Measurements from ENCODE around the gene LLGL2. TPM values are rescaled to one million over a fixed set of nuclear protein-coding genes. Genes with fewer than 3 reads are reported as not detected.

LLGL2 gene
- polyA plus RNA-seq, 1 donor = 6.4 TPM

DNA sequence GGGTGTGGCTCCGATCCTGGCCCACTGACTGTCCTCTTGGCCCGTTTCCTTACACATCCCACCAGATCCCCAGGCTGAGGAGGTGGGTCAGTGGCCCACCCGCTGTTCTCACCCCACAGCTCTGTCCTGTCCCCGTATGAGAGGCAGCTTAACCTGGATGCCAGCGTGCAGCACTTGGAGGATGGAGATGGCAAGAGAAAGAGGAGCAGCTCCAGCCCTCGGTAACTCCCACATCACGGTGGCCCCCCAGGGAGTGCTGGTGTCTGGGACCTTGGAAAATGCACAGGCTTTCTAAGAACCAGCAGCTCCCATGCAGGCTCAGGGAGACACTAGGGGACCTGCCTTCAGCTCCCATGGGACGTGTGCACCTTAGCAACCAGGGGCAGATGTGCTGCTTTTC is 4.2 kb upstream of the LLGL2 start:
- DNase-seq (ENCODE audit: low read depth) = no peak

DNA sequence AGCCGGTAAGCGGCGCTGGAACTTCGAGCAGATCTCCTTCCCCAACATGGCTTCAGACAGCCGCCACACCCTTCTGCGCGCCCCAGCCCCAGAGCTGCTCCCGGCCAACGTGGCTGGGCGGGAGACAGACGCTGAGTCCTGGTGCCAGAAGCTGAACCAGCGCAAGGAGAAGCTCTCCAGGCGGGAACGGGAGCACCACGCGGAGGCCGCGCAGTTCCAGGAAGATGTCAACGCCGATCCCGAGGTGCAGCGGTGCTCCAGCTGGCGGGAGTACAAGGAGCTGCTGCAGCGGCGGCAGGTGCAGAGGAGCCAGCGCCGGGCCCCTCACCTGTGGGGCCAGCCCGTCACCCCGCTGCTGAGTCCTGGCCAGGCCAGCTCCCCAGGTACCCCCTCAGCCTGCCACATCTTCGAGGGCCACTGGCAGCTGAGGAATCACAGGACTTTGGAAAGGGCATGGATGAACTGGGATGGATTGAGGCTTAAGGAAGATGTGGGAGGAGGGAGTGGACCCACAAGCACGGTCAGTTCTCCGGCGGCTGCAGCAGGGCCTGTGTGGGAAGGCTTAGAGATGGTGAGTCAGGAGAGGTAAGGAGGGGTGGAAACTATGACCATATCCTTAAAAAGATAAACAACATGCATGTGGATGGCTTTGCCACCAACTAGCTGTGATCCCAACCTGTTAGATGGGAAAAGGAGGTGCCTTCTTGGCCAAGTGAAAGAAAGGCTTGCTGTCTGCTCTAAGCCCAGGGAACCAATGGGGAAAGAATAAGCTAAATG is 3.4 kb upstream of the LLGL2 start:
- DNase-seq (ENCODE audit: low read depth) = no peak

DNA sequence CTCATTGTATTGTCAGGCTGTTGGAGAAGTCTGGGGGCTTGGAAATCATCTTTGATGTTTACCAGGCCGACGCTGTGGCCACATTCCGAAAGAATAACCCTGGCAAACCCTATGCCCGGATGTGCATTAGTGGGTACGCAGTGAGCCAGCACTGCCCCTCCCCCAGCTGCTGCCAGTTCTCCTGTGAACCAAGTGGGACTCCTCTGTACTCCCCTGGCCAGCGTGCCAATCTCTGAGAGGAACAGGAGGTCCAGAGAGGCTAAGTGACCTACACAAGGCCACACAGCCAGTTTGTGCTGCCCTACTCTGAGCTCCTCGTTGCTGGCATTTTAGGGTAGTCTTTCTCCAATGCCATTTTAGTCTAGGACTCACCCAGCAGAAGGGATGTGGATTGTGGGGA is 1.9 kb upstream of the LLGL2 start:
- DNase-seq (ENCODE audit: low read depth) = no peak

DNA sequence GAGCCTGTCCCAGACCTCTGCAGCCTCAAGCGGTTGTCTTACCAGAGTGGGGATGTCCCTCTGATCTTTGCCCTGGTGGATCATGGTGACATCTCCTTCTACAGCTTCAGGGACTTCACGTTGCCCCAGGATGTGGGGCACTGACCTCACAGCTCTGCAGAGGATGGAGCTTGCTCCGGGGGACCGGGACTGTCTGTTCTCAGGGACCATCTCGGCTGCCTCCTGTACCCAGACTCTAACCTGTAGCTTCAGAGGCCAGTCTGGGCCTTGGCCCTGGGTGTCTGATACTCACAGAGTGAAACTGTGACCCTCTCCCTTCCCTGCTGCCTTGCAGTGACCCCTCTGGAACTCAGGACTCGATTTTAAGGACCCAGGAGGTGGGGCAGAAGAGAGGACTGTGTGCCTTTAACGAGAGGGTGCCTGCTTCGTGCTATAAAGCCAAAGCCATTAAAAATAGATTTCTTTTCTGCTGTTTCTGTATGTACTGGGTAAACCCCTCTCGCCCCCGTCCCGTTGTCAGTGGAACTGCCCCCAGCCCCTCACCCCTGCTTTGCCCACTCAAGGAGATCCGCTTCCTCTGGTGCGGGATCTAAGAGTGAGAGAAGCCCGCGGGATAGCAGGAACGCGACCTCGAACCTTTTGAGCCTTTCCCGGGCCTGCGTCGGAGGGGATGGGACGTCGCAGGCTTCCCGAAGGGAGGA is 1.1 kb upstream of the LLGL2 start:
- DNase-seq (ENCODE audit: low read depth) = no peak

DNA sequence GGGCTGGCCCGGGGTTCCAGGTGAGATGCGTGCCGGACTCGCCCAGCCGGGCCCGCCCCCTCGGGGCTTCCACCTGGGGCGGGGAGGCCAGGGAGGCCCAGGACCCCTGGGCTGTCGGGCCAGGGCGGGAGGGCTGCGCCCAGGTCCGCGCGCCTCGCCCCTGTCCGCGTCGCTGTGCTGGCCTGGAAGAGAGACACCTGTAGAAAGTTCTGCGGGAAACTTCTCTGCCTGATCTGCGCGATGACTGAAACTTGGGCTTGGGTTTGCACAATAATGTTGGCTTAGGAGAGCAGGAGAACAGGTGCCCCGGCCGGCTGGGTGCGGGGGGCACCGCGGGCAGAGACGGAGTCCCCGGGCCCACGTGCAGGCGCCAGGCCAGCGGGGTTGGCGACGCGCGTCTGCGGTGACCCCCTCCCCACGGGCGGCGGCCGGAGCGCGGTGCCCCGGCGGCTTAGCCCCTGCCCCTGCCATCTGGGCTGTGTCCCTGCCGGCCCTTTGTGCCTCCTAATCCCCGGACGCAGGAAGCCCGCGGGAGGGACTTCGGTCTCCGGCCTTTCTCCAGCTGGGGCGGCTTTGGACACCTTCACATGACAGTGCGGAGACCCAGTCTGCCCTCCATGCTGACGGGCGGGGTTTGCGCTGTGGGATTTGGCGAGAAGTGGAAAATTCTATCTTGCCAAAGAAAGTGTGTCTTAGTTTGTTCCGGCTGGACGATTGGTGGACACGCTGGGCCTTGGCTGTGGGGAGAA is 483 bp downstream of the LLGL2 start:
- DNase-seq (ENCODE audit: low read depth) = no peak

DNA sequence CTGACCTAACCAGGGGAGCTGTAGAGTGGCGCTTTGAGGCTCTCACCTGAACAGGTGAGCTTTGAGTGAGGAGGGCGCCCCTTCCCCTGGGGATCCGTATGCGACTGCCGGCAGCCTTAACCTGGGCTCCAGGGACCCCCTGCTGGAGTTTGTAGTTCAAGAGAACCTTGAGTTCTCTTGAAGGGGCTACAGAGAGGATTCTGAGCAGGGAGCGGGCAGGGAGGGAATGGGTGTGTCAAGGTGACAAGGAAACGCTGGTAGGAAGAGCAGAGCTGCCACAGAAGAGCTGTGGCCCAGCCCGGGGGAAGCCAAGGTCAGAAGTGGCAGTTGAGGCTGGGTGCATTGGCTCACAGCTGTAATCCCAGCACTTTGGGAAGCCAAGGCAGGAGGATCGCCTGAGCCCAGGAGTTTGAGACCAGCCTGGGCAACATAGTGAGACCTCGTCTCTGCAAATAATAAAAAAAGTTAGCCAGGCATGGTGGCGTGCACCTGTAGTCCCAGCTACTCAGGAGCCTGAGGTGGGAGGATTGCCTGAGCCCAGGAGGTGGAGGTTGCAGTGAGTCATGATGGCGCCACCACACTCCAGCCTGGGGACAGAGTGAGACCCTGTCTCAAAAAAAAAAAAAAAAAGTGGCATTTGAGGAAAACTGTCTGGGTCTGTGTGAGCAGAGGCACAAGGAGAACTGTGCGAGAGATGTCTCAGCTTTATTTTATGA is 1.2 kb downstream of the LLGL2 start:
- DNase-seq (ENCODE audit: low read depth) = no peak

DNA sequence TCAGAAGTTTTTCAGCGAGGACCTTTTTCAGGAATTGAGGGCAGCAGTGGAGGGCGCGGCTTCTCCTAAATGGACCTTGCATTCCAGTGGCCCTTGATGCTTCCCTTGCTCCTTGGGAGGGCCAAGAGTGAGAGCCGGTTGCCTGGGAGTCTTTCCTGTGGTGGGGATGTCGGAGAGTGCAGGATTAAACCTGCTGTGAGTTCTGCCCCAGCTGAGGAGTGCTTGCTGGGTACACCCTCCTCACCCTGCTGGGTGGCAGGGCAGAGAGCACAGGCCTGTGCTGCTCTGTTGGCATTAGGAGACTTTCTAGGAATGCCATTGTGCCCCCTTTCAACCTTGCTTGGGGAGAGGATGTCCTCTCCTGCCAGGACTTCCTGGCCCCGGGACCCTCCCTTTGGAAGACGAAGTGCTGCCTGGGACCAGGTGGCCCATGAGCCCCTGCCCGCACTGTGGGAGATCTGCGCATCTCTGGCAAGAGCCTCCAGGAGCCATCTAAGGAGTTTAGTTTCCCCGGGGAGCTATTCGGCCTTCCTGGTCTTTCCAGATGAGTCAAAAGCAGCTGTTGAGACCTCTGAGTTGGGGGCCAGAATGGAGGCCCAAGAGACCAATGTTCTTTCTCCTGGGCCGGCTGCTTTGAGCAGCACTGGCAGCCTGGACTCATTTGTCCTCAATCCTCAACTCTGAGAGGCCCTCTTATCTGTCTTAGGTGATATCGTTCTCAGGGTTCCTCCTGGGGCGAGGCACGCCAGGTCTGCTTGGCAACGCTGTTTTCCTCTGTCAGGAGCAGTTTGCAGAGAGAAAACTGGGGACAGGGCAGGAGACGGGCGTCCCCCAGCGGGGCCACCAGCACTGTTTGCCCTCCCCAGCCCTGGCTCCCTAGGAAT is 5.6 kb downstream of the LLGL2 start:
- DNase-seq (ENCODE audit: low read depth) = no peak

DNA sequence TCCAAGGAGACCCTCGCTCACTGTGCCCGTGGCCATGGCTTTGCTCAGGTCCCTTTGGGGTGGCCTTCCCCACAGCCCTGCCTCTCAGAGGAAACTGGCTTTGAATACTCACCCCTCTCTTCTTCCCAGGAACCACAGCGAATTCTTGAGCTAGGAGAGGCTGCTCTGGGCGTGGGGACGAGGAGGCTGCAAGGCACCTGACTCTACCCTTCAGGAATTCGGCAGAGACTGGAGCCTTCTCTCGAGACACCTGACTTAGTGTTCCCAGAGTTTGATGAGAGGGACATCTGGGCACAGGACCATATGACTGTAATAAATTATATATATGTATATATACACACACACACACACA is 6.2 kb downstream of the LLGL2 start:
- DNase-seq (ENCODE audit: low read depth) = no peak

DNA sequence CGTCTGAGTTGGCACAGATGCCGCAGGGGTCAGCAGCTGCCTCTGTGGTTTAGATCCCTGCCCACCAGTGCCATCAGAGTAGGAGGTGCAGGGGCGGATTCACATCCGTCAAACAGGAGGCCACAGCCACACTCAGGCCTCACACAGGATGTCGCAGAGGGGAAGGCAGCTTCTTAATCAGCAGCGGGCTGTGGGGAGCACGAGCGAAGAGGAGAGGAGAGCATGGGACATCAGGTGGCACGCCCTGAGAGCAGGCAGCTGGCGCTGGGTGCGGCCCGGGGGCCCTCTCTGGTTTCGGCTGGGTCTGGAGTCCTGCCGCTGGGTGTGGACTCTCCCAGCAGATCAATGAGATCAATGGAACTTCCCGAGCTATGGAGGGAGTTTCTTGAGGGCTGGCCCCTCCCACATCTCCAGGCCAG is 9.6 kb downstream of the LLGL2 start:
- DNase-seq (ENCODE audit: low read depth) = no peak

DNA sequence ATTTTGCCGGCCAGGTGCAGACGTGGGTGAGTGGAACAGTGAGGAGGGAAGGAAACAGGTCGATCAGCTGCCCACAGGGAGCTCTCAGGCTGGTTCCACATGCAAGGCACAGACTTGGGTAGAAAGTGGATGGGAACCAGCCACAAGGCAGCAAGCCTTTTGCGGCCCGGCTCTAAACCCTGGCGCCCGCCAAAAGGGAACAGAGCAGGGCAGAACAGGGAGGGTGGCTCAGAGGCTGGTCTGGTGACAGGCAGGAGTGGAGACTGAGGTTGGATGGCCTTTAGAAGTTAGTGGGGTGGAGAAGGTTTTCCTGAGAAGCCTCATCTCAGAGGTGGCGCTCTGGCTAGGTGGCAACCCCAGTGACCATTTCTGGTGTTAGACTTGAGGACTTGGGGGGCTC is 10.4 kb downstream of the LLGL2 start:
- DNase-seq (ENCODE audit: low read depth) = no peak

DNA sequence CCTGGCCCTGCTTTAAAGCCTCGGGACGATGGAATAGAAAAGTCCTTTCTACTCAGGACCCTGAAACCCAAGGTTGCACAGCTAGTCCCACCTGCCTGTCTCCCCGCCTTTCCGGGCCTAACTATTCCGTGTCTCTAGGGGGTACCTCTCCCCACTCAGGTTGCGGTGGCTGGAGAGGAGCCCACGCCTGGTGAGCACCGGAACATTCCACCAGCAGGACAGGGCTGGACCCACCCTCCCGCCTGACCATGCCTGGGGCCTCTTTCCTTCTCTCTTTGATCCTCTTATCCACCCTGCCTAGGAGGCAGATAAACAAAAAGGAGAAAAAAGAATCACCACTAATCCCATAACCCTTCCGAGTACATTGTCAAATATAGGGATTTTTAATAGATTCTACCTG is 10.9 kb downstream of the LLGL2 start:
- no peak for DNase-seq (ENCODE audit: low read depth)

DNA sequence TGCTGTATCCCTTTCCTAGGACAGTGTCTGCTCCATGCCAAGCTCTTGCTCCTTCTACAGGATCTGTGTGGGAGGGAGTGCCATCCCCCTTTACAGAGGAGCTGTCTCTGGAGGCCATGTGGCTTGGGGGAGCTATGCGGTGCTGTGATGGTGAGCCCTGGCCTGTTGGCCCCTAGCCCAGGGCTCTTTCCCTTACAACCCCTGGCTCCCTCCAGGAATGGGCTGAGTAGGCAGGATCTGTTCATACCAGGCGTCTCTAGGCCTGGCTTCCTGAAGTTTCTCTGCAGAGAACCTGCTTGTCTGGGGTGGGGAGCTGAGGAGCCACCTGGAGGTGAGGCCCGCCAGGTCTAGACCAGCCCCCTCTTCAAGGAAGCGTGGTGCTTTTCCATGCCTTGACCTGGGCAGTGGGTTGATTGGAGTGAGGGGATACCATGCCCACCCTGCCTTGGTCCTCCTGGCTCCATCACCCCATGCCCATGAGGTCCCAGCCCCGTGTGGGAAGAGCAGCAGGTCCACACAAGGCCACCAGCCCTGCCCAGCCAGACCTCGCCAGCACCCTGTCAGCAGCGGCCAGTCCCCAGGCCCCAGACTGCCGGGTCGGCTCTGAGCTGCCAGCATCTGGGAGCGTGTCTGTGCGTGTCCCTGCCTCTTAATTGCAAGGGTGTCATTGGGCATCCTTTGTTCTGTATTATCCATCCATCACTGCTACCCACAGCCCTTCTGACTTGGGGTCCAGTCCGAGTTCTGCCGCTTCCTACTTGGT is 14.7 kb downstream of the LLGL2 start:
- no peak for DNase-seq (ENCODE audit: low read depth)

DNA sequence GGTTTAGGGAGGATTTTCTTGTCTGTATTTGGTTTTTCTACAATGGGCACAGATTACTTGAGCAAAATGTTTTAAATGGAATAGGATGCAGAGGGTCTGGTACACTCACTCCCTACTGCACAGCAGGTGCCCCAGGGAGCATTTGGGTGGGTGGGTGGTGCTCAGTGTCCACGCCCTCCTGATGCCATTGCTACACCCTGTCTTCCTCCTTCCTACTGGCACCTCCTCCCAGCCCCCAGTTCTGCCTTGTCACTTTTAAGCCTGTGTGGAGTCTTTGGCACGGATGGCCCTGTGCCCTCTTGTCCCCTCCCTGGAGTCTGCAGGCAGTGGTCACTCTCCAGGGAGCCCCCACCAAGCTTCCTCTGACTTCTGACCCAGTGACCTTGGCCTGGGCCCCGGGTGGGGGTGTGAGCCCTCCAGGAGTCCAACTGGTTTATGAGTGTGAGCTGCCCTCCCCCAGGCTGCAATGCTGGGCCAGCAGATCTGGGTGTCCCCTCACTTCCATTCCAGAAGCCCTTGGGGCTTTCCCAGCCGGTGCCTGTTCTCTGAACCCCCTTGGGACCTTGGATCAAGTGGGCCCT is 15.5 kb downstream of the LLGL2 start:
- no peak for DNase-seq (ENCODE audit: low read depth)

DNA sequence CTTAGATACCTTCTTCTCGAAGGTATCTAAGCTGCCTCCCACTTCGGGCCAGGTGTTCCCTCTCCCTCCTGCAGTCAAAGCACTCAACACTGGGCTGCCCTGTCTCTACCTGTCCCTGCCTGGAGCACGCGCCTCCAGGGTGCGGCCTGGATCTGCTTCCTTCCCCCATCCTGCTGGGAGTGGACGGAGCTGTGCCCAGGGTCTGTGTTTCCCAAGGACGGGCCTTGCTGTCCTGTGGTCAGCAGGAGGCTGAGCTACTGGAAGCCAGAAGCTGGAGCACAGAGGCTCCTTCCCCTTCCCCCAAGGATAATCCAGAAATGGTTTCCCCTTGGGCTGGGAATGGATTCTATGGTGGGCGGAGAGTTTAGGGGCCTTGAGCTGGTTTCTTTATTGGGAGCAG is 16.7 kb downstream of the LLGL2 start:
- no peak for DNase-seq (ENCODE audit: low read depth)

DNA sequence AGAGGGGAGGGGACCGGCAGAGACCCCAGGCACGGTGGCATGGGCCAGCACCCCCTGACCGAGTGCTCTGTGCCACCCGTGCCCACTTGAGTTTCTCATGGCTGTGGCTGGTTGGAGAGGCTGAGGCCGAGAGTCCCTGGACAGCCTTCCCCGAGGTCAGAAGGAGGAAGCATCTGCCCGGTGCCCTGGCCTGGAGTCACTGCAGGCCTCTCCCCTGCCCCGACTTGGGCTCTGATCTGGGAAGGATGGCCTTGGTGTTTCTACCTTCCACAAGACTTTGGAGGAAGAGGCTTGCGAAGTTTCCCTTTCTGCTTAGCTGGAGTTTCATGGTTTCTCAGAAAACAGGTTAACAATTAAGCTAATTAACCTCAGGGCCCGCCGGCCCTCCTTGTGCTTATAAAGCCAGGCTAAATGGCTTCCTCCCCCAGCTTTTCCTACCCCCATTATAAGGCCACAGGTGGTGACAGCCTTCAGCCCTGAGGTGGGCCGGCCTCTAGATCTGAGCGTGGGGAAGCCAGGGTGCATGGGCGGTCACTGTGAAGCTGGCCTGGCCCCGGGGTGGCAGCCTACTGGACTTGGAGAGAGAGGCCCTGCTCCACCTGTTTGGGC is 17.3 kb downstream of the LLGL2 start:
- DNase-seq (ENCODE audit: low read depth) = no peak

DNA sequence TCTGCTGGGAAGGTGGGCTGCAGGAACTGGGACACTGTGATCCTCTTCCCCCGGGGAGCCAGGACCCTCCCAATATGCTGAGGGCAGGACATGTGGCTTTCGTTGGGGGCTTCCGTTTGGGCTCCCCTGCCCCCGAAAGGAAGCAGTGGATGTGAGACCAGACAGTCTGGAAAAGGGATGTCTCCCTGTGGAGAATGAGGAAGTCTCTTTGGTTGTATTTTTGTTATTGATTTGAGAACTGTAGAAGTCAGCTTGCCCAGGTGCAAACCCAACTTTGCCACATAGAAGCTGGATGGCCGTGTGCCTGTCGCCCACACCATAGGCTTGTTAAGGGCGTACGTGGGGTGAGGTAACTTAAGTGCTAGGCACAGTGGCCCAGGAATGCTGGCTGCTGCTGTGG is 18.8 kb downstream of the LLGL2 start:
- DNase-seq (ENCODE audit: low read depth) = no peak

DNA sequence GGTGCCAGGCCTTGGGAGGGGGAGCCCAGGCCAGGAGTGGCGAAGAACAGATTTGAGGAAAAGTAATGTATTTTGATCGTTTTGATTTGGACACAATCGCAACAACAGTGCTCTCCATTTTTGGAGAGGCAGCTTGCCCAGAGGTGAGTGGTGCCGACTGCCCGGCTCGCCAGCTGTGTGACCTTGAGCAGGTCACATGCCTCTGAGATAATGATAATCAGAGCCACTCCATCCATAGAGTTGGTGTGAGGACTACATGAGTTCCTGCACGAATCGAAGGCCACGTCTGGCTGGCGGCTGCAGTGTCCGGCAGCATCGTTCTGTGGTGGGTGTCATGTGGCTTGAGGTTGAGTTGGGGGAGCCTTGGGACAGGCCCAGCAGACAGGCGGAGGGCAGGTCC is 20.7 kb downstream of the LLGL2 start:
- DNase-seq (ENCODE audit: low read depth) = no peak

DNA sequence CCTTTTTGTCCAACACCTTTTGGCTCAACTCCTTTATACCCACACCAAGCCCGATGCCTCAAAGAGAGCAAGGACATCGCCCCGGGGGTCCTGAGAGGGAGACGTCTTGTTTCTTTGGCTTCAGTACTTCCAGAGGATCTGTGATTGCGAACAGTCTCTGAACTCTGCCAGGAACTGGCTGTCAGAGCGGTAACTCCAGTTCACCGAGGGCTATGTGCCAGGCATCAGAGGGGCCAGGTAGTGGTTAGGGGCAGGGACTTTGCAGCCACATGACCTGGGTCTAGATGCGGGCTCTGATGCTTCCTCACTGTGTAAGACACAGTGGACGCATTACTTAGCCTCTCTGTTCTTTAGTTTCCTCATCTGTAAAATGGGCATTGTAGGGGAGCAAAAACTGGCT is 21.6 kb downstream of the LLGL2 start:
- no peak for DNase-seq (ENCODE audit: low read depth)

DNA sequence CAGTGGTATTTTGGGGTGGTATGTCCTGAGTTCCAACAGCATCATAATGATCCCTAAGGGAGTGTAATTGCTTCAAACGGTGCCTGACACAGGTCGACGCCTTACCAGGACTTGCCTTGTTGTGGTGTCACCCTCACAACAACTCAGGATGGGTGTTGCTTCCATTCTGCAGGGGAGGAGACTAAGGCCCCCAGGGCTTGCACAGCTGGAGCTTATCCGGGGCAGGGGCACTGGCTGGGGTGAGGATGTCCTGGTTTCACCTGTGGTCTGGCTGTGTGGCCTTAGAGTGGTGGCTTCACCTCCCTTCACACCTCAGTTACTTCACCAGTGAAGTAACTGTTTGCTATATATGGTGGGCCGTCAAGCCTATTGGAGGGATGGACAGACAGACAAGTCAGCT is 23.3 kb downstream of the LLGL2 start:
- no peak for DNase-seq (ENCODE audit: low read depth)
